NCI-H2196 (cell line): ENCODE measurements around the gene ATP6V0B.

Source experiments
- DNase-seq: peaks from one replicate; lab custom pipeline; 2025; ENCODE audit not compliant: unreplicated experiment; lab: John Stamatoyannopoulos, UW

Gene ATP6V0B

DNA sequence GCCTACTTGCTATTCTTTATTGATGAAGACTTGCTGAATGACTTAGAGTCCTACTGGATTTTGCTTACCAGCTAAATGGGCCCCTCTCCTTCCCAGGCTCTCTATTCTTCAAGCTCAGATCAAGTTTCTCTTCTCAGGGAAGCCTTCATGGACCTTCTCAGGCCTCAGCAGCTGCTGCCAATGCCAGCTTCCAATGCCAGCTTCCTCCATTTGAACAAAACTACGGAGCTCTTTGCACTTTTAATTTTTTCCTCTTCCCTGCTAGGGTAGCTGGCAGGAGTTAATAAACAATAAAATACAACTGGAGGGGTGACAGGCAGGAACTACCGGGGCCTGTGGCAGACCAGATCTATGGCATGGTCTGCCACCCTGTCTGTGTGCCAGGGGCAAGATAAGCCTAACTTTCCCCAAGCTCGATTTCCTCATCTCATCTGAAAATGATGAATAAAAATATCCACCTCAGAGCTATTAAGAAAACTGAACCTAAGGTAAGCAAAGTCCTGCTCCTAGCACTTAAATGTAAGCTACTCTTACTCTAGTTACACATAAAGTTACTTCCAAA lies 29.0 kb upstream of the ATP6V0B start:
- no peak for DNase-seq

DNA sequence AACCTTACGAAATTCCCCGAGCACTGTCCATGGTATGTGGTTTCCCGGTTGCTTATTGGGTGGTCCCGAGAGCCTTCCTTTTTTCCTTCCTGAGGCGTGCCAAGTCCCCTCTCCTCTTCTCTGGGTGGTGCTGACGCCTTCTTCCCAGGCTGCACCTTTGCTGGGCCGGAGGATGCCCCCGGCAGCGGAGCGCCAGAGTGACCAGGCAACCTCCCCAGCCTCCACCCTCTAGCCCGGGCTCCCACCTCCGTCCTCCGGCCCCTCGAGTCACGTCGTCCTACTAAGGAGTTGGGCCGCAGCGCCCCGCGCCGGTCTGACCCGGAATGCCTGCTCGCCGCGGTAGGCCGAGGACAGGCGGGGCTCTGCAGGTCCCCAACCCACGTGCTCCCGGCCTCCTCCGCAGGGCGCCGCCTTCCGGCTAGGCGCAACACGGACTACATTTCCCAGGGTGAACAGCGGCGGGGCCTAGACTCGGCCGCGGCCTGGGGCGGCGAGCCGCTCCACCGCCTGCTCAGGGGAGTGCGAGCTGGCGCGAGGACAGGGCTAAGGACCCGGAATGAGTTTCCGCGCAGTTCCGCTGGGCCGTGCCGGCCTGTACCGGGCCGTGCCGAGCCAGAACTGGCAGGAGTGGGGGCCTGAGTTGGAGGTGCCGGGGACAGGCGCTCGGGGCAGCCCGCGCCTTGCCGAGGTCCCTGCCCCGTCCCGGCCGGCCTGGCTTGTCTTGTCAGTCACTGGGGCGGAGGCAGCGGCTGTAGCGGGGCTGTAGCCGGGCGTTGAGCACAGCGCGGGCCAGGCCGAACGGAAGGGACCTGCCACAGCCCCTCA lies 28.3 kb upstream of the ATP6V0B start, which contains the start of gene IPO13:
Gene IPO13 (plus strand): TSS at position 715 of the 825 bp plus-strand sequence. CDS start 651 bp downstream, outside the sequence.
- peak; percentile 96 for DNase-seq

DNA sequence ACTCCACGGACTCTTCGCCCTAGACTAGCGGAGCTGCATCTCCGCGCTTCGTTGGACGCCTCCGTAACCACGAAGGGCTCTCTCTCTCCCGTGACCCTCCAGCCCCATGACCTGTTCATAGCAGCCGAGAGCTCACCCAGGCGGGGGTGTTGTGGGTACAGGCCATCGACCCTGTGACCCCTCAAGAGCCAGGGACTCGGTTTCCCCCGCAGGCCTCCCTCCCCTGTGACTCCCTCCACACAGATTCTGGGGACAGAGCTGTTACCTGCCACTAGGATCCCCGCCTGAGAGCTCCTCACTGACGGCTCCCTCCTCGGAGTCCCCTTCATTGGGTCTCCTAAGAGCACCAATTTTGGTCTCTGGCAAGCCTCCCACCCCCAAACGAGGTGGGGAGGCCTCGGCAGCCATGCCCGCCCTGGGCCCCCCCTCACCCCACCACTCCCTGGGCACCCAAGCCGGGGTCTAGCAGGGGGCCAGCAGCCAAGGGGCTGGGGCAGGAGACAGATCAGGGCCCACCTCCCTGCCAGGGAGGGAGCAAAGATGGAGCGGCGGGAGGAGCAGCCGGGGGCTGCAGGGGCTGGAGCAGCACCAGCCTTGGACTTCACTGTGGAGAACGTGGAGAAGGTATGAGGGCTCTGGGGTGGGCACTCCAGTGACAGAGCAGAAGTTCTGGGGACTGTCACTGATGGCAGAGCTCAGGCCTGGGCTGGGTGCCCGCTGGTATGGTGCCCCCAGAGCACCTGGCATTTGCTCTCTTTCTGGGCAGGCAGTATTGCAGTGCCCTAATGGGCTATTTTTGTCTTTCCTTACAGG lies 27.5 kb upstream of the ATP6V0B start:
- DNase-seq: no peak

DNA sequence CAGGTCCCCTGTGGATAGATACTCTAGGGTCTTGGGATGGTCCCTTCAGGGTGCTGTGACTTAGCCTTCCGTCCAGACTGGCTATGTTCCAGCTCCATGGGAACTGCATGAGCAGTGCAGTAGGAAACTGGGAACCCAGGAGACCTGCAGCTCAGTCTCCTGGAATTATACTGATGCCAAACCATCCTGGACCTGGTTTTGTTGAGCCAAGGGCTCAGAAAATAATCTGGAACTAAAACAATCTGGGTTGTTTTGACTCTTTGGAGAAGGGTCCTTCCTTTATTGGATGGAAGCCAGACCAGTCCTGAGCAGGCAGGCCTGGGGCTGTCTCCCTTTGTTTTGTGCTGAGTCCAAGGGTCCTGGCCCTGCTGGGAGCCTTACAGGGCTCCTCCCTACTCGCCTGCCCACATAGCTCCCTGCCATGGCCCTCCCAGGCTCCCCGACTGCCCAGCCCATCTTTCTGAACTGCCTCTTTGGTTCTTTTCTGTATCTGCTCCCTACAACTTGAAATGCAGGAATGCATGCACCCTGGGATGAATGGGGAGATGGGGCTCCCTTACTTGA lies 26.8 kb upstream of the ATP6V0B start:
- DNase-seq: no peak

DNA sequence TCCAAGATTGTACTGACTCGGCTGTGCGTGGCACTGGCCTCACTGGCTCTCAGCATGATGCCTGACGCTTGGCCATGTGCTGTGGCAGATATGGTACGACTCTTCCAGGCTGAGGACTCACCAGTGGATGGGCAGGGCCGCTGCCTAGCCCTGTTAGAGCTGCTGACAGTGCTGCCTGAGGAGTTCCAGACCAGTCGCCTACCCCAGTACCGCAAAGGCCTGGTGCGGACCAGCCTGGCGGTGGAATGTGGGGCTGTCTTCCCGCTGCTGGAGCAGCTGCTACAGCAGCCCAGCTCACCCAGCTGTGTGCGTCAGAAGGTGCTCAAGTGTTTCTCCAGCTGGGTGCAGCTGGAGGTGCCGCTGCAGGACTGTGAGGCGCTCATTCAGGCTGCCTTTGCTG lies 25.1 kb upstream of the ATP6V0B start:
- DNase-seq: no peak

DNA sequence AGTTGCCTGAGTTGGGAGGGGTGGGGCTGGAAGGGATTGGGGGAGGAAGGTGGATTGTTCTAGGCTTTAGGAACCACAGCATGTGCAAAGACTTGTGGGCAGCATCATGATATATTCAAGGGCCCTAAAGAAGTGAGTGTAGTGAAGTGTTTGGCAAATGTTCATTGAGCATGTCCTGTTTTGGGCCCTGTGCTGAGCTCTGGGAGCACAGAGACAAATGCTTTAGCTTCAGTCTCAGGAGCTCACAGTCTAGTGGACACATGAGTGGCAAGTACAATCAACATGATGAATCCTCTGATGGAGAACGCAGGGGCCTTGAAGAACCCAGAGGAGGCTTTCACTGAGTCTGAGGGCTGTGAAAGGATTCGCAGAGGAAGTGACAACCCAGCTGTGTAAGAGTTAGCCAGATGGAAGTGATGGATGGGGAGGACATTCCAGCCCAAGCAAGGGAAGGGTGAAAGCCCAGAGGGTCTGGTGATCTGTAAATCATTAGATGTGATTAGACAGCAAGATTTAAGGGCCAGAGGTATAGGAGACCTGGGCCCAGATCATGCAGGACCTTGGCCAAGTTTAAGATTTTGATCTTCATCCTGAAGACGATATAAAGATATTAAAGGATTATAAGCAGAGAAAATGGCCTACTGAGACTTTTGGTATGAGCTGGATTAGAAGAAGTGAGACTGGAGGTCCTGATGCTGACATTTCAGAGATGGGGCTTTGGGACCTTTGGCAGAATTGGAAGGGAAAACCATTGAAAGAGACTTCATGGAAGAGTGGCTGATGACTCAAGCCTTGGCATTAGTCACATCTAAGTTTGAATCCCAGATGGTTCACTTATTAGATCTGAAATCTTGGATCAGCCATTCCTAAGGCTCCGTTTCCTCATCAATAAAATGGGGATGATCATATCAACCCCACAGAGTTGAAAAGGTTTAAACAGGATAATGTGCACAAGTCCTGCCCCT lies 23.5 kb upstream of the ATP6V0B start:
- no peak for DNase-seq

DNA sequence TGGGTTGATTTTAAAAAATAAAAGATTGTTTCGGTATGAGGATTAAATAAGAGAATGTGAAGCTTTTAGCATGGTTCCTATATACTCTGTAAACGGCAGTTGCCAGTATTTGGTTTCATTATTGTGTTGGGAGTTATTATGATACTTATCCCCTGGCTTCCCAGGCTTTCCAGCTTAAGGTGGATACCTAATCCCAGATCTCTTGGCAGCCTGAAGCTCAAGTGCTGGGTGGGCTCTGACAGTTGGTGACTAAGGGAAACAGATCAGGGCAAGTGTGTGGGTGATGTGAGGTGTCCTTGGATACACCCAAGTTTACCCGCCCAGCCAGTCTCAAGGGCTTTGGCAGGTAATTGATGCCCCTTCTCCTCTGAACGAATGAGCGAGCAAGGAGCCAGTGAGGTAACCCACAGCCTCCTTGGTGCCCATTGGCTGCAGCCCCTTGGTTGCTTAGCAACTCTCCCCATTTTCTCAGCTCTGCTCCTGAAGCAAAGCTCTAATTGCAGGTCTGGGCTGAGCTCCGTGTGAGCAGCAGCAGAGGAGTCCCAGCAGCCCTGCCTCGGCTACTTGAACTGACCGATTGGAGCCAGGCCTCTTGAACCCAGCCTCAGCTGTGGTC lies 21.9 kb upstream of the ATP6V0B start:
- DNase-seq: peak; percentile 89

DNA sequence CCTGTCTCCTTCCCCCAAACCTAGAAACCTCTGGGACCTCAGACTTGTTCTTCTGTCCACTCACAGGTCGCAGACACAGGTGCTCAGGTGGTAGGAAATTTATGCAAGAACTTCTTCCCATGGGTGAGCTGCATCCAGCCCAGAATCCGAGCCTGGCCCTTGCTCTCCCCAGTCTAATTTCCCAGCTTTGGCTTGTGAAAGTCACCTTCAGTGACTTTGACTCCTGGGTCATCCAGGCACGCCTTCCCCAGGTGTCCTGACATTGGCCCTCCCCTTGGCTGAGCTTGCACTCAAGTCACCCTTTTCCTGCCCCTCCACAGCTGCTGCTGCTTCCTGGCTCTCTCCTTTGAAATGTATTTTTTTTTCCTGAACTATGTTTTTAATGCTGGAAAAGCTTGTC lies 21.4 kb upstream of the ATP6V0B start:
- DNase-seq: no peak

DNA sequence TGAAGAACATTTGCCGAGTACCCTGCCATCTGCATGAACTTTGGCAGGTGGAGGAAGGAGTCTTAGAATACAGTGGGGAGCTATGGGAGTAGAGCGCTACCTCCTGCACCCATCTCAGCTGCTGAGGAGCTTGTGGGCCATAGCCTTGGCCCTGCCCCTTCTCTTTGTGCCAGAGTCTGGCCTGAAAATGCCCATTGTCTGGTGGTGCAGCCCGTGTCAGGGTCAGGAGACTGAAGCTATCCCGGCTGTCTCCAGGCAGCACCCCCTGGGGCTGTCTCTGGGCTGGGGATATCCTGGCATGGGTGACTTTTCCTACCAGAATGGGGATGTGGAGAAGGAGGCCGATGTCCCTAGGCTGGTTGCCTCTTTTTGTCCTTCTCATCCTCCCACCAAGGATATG lies 20.7 kb upstream of the ATP6V0B start:
- DNase-seq: no peak

DNA sequence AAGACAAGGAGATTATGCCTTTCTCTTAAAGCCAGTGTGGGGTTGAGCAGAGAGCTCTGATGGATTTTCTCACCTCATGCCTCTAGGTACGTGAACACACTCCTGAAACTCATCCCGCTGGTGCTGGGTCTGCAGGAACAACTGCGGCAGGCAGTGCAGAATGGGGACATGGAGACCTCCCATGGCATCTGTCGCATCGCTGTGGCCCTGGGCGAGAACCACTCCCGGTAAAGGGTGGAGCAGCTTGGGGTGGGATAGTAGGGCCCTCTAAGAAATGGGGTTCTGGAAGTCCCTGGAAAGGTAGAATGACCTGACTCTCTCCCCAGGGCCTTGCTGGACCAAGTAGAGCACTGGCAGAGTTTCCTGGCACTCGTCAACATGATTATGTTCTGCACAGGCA lies 18.5 kb upstream of the ATP6V0B start:
- no peak for DNase-seq

DNA sequence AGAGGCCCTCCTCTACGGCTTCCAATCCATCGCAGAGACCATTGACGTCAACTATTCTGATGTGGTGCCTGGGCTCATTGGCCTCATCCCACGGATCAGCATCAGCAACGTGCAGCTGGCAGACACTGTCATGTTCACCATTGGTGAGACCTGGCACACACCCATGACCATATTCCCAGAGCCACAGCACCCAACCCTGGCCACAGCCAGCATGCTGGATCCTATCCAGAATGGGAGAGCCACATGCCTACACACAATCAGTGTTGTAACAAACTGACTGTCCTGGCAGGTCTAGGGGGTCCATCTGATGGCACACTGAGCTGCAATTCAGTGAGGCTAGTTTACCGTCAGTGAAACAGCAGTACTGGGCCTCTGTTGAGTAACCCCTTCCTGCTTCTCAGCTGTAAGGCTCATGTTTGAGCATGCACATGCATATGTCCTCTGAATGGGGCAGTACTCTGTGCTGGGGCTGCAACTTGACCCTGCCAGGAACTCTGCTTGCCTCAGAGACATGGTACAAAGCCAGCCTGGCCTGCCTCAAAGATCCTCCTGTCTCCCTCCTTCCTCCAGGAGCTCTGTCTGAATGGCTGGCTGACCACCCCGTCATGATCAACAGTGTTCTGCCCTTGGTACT lies 17.2 kb upstream of the ATP6V0B start:
- no peak for DNase-seq

DNA sequence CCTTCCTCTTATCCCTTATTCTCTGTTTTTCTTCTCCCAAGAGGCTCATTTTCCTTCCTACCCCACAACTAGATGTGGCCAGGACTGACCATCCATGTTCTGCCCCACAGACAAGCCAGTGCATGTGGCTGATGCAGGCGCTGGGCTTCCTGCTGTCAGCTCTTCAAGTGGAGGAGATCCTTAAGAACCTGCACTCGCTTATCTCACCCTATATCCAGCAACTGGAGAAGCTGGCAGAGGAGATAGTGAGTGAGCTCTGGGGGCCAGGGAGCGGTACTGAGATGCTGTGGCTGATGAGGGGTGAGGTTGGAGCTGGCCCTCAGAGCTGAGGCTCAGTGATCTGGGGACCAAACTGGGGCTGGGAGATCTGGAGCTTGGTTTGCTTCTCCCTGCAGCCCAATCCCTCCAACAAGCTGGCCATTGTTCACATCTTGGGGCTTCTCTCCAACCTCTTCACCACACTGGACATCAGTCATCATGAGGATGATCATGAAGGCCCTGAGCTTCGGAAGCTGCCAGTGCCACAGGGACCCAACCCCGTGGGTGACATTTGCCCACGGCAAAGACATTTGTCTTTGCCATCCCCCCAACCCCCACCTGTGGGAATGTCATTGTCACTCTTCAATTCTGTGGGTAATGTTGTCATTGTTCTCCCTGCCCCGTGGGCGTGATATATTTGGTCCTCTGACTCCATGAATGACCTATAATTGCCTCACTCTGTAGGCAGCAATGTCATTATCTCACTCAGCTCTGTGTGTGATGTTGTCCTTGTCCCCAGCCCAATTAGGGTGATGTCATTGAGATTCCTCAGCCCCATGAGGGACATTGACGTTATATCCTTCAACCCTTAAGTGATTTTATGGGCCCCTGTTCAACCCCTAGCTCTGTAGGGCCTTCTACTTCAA lies 16.2 kb upstream of the ATP6V0B start:
- no peak for DNase-seq

DNA sequence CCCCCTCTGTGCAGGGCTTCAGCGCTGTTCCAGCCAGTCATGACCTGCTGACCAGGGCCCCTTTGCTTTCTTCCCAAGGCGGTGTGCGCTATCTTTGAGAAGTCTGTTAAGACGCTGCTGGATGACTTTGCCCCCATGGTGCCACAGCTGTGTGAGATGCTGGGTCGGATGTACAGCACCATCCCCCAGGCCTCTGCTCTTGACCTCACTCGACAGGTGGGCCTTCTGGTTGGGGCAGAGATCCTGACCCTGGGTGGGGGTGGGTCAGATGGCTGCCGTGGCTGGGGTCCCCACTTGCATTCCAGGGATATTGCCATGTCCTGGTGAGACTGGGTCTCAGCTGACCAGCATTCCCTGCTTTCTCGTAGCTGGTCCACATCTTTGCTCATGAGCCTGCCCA lies 14.0 kb upstream of the ATP6V0B start:
- DNase-seq: no peak

DNA sequence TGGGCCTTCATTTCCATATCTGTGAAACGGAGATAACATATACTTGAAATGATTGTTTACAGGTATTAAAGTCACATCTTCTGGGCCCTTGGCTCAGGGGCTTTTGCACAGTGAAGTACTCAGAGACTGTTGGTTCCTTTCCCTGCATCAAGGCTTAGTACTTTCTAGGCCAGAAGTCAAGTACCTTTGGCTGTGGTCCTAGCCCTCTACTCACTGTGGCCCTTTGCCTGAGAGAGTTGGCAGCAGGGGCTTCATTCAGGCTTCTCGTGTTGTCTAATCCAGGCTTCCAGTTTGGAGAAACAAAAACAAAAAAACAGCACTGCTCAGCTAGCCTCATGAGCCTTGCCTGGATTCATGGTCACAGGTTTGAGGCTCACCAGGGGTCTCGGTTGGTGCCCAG lies 13.1 kb upstream of the ATP6V0B start:
- DNase-seq: no peak

DNA sequence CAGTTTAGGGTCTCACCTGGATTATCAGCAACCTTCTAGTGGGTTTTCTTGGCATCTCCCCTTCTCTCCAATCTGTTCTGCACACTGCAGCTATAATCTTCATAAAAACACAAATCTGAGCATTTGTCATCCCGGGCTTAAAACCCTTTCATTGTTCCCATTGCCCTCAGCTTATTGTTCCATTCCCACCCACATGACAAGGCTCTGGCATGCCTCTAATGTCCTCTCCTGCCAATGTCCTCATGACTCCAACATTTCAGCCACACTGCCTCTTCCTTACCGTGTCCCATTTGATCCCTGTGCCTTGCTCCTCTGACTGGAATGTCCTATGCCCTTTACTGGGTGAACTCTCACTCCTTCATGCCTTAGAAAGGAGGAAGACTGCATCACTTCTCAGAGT lies 12.4 kb upstream of the ATP6V0B start:
- no peak for DNase-seq

DNA sequence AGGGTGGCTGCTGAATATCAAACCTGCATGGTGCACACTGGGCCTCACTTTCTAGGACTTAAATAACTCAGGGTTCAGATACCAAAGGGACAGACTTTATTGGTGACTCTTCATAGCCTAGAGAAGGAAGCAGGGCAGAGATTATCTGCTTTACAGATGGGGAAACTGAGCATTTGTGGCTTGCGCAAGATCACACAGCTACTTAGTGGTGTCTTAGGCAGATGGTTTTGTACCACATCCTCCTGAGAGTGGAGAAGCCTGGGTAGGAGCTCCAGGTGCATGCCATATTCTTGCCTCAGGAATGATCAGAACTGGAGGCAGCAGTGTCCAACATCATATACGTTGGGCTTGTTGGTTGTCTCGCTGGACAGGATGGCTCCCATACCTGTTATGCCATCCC lies 11.8 kb upstream of the ATP6V0B start:
- no peak for DNase-seq

DNA sequence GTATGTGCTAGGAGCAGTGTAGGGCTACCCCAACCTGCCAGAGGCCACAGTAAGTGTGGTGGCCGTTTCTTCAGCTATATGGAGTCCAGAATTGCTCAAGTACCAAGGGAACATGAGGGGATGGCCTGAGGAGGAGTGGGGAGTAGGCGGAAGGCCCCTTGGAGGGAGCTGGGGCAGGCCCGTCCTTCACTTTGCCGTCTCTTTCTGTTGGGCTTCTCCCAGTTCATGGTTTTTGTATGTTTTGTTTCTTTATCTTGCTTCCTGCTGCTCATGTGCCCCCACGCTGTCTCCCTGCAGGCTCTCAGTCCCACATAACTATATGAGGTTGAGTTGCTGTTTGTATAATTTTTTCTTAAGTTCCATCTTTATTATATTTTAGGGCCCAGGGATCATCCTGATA lies 10.9 kb upstream of the ATP6V0B start:
- DNase-seq: no peak

DNA sequence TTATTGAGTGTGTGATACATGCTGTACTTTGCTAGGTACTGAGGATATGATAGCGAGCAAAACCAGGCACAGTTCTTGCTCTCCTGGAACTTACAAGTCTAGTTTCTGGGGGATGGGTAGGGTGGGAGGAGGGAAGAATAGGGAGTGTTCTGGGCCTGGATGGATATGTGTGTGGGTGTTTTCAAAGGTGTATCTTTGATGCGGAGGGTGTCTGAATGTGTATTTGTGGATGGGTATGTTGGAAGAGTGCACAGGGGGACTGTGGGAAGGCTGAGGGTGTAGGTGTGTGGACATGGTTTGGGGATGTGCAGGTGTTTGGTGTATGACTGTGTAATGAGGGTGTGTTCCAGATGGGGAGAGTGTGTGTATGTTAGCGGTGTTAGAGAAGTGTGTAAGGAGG lies 9.4 kb upstream of the ATP6V0B start:
- no peak for DNase-seq
